GM12878 (cell line): ENCODE measurements around the gene UBE2D1.
A peak's percentile ranks its signal among the peaks of the same experiment; 100 is the strongest.

Experiments used
- CHD4 ChIP-seq: fragments of 200-600 bp; sonication (generic); IDR thresholded peaks from 2 replicates; pipeline ENCODE4 v1.6.1; 2016; ENCODE audit warnings: mild to moderate bottlenecking
- EGR1 ChIP-seq, 2 experiments: IDR thresholded peaks; 1 replicate in 1 of 2; 2 replicates in 1 of 2; pipeline ENCODE4 v1.6.1; 2011 to 2012; ENCODE audit warnings: low read depth in 2 of 2, low read length in 2 of 2, borderline replicate concordance in 1 of 2, mild to moderate bottlenecking in 1 of 2, moderate library complexity in 1 of 2
- IKZF1 ChIP-seq: fragments of 450-650 bp; conservative IDR thresholded peaks from 2 replicates; pipeline ENCODE4 v1.6.1; 2017; ENCODE audit warnings: antibody characterized with exemption, mild to moderate bottlenecking
- POLR2A ChIP-seq: IDR thresholded peaks from 2 replicates; pipeline ENCODE4 v1.6.1; 2011; ENCODE audit warnings: low read depth, mild to moderate bottlenecking, low read length
- SRF ChIP-seq, 2 experiments: IDR thresholded peaks; 2 replicates each; pipeline ENCODE4 v1.6.1; 2011; ENCODE audit warnings: low read depth in 2 of 2, low read length in 2 of 2, mild to moderate bottlenecking in 1 of 2, moderate library complexity in 1 of 2
- TCF12 ChIP-seq: IDR thresholded peaks from 2 replicates; pipeline ENCODE4 v1.6.1; 2011; ENCODE audit warnings: low read depth, mild to moderate bottlenecking, low read length
- ZNF217 ChIP-seq: fragments of 450-650 bp; IDR thresholded peaks from 2 replicates; pipeline ENCODE4 v1.6.1; 2017; ENCODE audit warnings: antibody characterized with exemption, mild to moderate bottlenecking
- TF ChIP-seq, protein P1 (sequence below), 3 experiments: IDR thresholded peaks in 2 of 3; conservative IDR thresholded peaks in 1 of 3; 2 replicates each; pipeline ENCODE4 v1.5.1; 2011; ENCODE audit warnings: low read depth in 3 of 3, low read length in 3 of 3, mild to moderate bottlenecking in 3 of 3, control low read depth in 2 of 3, moderate library complexity in 2 of 3, inconsistent platforms in 1 of 3, mixed read lengths in 1 of 3; ENCODE audit not compliant: control insufficient read depth in 2 of 3, insufficient read depth in 1 of 3; ENCODE audit errors: extremely low read depth in 1 of 3

DNA sequence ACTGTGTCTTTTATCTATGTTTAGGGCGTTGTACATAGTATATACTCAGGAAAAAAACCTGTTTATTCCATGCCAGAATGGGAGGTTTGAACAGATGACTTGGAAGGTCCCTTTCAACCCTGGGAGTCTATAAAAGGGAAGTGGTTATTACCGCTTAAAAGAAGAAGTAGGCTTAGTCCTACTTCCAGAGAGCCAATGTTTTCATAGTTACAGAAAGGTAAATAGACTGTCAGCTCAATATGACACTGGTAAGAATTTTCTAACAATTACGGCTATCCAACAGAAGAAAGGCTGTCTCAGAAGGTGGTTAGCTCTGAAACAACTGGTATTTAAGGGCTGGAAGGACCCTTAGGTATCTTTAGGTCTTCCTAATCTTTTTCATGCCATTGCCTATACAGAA is 49.3 kb downstream of the UBE2D1 start:
- TF ChIP-seq TCF12 (no peak), IKZF1 (peak; percentile 74), CHD4 (no peak), EGR1 (IDR thresholded peaks at IDR 0.05; ENCODE audit: borderline replicate concordance in 1 of 2, low read depth in 2 of 2, low read length in 2 of 2) (no peak), POLR2A (no peak), SRF (IDR thresholded peaks at IDR 0.05; ENCODE audit: low read depth in 2 of 2, low read length in 2 of 2) (no peak), ZNF217 (peak; percentile 30; the same call in 1 of the 2 replicates)
- TF ChIP-seq, protein P1, sequence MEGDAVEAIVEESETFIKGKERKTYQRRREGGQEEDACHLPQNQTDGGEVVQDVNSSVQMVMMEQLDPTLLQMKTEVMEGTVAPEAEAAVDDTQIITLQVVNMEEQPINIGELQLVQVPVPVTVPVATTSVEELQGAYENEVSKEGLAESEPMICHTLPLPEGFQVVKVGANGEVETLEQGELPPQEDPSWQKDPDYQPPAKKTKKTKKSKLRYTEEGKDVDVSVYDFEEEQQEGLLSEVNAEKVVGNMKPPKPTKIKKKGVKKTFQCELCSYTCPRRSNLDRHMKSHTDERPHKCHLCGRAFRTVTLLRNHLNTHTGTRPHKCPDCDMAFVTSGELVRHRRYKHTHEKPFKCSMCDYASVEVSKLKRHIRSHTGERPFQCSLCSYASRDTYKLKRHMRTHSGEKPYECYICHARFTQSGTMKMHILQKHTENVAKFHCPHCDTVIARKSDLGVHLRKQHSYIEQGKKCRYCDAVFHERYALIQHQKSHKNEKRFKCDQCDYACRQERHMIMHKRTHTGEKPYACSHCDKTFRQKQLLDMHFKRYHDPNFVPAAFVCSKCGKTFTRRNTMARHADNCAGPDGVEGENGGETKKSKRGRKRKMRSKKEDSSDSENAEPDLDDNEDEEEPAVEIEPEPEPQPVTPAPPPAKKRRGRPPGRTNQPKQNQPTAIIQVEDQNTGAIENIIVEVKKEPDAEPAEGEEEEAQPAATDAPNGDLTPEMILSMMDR (IDR thresholded peaks at IDR 0.05 in 2 of 3, conservative IDR thresholded peaks at IDR 0.05 in 1 of 3; ENCODE audit: control insufficient read depth in 2 of 3, extremely low read depth in 1 of 3, insufficient read depth in 1 of 3, low read depth in 3 of 3, low read length in 3 of 3), result no peak
